Measurements from ENCODE around the gene RBM10. TPM values are rescaled to one million over a fixed set of nuclear protein-coding genes. Genes with fewer than 3 reads are reported as not detected.

The RBM10 gene
- total RNA-seq, 2 donors from 2014 or later, result 48.3 to 50.6 TPM

GRCh38 chrX:47231167-47231566 lies 86.1 kb downstream of the RBM10 start:
- H3K36me3 ChIP-seq (ENCODE audit: control insufficient read depth, insufficient read depth, low read length), result peaks cover 21% of the 10 kb centered on the region
- Mint-ChIP-seq H3K27me3 (ENCODE audit: insufficient read depth) (no peaks in the 10 kb centered on the region), H3K9me3 (no peaks in the 10 kb centered on the region), H3K36me3 (ENCODE audit: low read depth) (peaks cover 37% of the 10 kb centered on the region), H3K27ac (no peak overlapping the region), H3K4me3 (no peak overlapping the region), H3K4me1 (peaks cover 7% of the 10 kb centered on the region)
- H3K4me3 ChIP-seq (ENCODE audit: low read length), result no peak overlapping the region
- no peaks in the 10 kb centered on the region for H3K9me3 ChIP-seq (ENCODE audit: control insufficient read depth, low read length)
- no peak for TF ChIP-seq CTCF (conservative IDR thresholded peaks at IDR 0.05)
- no peak overlapping the region for H3K27ac ChIP-seq (ENCODE audit: low read depth, low read length)
- no peak for DNase-seq
- H3K9ac ChIP-seq (ENCODE audit: extremely low read depth, low read length, poor library complexity, severe bottlenecking), result no peak overlapping the region
- WGBS, 2 experiments (ENCODE audit: insufficient coverage in 1 of 2, insufficient read length in 1 of 2), result 81 to 100% methylated on average over 1 to 2 of the region's 2 CpGs
- no peaks in the 10 kb centered on the region for H3K4me1 ChIP-seq (ENCODE audit: control insufficient read depth, insufficient read depth, low read length)
- H3K27me3 ChIP-seq (ENCODE audit: control insufficient read depth, insufficient read depth, low read length, poor library complexity, severe bottlenecking), result no peaks in the 10 kb centered on the region

DNA sequence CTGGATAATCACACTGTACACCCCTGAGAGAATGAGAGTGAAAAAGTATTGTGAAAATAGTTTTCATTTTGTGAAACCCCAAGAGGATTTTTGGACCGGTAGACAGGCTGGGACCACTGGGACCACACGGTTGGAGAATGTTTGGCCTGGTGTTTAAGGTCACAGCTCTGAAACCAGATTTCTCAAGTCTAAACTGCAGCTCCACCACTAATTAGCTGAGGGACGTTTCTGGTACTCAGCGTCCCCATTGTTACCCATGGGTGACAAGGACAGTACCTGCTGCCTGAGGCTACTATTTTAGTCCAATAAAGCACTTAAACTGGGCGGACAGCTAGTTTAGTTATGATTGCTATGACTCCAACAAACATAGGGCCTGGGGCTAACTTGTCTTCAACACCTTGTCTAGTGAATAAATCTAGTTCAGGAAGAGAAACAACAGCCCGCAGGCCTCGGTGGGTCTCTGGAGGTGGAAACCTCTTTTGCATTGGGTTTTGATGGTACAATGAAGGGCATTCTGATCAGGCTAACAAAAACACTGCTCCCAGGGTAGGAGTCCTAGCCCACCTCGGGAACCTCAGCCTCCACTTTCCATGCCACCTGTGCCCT lies 87.3 kb downstream of the RBM10 start:
- Mint-ChIP-seq H3K36me3 (ENCODE audit: low read depth) (peaks cover 27% of the 10 kb centered on the region), H3K27ac (peak overlapping the region; percentile 100), H3K4me1 (peaks cover 13% of the 10 kb centered on the region), H3K27me3 (ENCODE audit: insufficient read depth) (no peaks in the 10 kb centered on the region), H3K4me3 (peak overlapping the region; percentile 84), H3K9me3 (no peaks in the 10 kb centered on the region)
- Histone ChIP-seq H3K4me3 (ENCODE audit: low read length) (peak overlapping the region; percentile 90), H3K9ac (ENCODE audit: extremely low read depth, low read length, poor library complexity, severe bottlenecking) (peak overlapping the region; percentile 98), H3K9me3 (ENCODE audit: control insufficient read depth, low read length) (no peaks in the 10 kb centered on the region), H3K4me1 (ENCODE audit: control insufficient read depth, insufficient read depth, low read length) (no peaks in the 10 kb centered on the region), H3K27ac (ENCODE audit: low read depth, low read length) (peak overlapping the region; percentile 97), H3K27me3 (ENCODE audit: control insufficient read depth, insufficient read depth, low read length, poor library complexity, severe bottlenecking) (no peaks in the 10 kb centered on the region), H3K36me3 (ENCODE audit: control insufficient read depth, insufficient read depth, low read length) (peaks cover 10% of the 10 kb centered on the region)
- 64 to 100% methylated on average over 2 to 8 of the region's 8 CpGs for WGBS, 2 experiments (ENCODE audit: insufficient coverage in 1 of 2, insufficient read length in 1 of 2)
- no peak for DNase-seq
- TF ChIP-seq CTCF (conservative IDR thresholded peaks at IDR 0.05), result no peak

DNA sequence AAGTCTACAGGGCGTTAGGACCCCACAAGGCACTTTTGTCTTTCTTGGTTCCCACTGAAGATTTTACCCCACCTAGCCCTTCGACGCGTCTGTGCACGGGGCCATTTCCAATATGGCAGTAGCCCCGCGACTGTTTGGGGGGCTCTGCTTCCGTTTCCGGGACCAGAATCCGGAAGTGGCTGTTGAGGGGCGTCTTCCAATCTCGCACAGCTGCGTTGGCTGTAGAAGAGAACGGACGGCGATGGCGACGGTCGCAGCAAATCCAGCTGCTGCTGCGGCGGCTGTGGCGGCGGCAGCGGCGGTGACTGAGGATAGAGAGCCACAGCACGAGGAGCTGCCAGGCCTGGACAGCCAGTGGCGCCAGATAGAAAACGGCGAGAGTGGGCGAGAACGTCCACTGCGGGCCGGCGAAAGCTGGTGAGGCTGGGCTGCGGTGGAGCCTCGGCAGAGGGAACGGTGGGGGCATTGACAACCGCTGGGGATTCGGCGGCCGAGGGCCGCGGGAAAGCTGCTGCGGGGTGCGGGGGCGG lies 87.8 kb downstream of the RBM10 start, which contains the start of gene USP11:
TSS of gene USP11 (plus strand) at position 207 of the 530 bp plus-strand sequence. CDS start at position 242, 35 bp downstream.
- Histone ChIP-seq H3K4me1 (ENCODE audit: control insufficient read depth, insufficient read depth, low read length) (no peaks in the 10 kb centered on the region), H3K27ac (ENCODE audit: low read depth, low read length) (peak within 1 kb of the TSS; percentile 97), H3K27me3 (ENCODE audit: control insufficient read depth, insufficient read depth, low read length, poor library complexity, severe bottlenecking) (no peaks in the 10 kb centered on the region), H3K9ac (ENCODE audit: extremely low read depth, low read length, poor library complexity, severe bottlenecking) (peak within 1 kb of the TSS; percentile 98), H3K9me3 (ENCODE audit: control insufficient read depth, low read length) (no peaks in the 10 kb centered on the region), H3K36me3 (ENCODE audit: control insufficient read depth, insufficient read depth, low read length) (peaks cover 6% of the 10 kb centered on the region), H3K4me3 (ENCODE audit: low read length) (peak within 1 kb of the TSS; percentile 90)
- Mint-ChIP-seq H3K4me1 (peaks cover 14% of the 10 kb centered on the region), H3K9me3 (no peaks in the 10 kb centered on the region), H3K36me3 (ENCODE audit: low read depth) (peaks cover 25% of the 10 kb centered on the region), H3K4me3 (peak within 1 kb of the TSS; percentile 84), H3K27me3 (ENCODE audit: insufficient read depth) (no peaks in the 10 kb centered on the region), H3K27ac (peak within 1 kb of the TSS; percentile 100)
- WGBS, 2 experiments (ENCODE audit: insufficient coverage in 1 of 2, insufficient read length in 1 of 2), result 0 to 1% methylated on average over 1 to 44 of the region's 46 CpGs
- DNase-seq, result peak; percentile 87
- no peak for TF ChIP-seq CTCF (conservative IDR thresholded peaks at IDR 0.05)
